ENCODE results near the gene LY6G5C.

The LY6G5C gene

DNA sequence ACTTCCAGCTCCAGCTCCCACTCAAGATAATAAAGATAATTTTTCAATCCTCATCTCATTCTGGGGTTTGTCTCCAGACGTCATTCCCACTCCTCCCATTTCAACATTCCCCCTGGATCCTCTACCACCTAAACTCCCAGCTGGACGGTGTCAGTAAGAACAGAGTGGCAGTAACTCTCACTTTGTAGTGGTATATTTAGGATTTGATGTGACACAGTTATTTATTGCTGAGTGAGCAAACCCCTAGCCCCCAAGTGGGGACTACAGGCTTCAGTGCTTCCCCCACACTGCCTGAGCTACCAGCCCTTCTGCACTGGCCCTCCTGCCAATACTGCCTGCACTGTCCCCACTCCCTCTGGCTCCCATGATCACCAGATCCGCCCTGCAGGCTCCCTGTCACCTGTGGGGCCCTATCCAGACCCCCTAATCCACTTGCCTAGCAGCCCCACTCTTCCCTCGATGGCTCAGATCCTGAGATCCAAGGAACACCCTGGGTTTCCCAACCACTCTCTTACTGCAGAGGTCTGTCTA, 22.6 kb downstream of the LY6G5C start:
- peaks cover 22 to 52% of the 10 kb centered on the region in 2 donors for H3K4me1 ChIP-seq (ENCODE audit: control insufficient read depth in 1 of 2, insufficient read depth in 2 of 2, low read length in 2 of 2)
- H3K27ac ChIP-seq (ENCODE audit: low read length) = no peak overlapping the region
- H3K4me3 ChIP-seq (ENCODE audit: low read depth in 1 of 2, low read length in 2 of 2) = peak overlapping the region in 1 of 2 donors; percentile 83
- no peaks in the 10 kb centered on the region for H3K9me3 ChIP-seq (ENCODE audit: control insufficient read depth in 1 of 2, low read length in 2 of 2)
- H3K27me3 ChIP-seq (ENCODE audit: low read depth, low read length) = no peaks in the 10 kb centered on the region
- H3K36me3 ChIP-seq (ENCODE audit: control insufficient read depth in 1 of 2, insufficient read depth in 2 of 2, low read length in 2 of 2) = peaks cover 16 to 34% of the 10 kb centered on the region in 2 donors

DNA sequence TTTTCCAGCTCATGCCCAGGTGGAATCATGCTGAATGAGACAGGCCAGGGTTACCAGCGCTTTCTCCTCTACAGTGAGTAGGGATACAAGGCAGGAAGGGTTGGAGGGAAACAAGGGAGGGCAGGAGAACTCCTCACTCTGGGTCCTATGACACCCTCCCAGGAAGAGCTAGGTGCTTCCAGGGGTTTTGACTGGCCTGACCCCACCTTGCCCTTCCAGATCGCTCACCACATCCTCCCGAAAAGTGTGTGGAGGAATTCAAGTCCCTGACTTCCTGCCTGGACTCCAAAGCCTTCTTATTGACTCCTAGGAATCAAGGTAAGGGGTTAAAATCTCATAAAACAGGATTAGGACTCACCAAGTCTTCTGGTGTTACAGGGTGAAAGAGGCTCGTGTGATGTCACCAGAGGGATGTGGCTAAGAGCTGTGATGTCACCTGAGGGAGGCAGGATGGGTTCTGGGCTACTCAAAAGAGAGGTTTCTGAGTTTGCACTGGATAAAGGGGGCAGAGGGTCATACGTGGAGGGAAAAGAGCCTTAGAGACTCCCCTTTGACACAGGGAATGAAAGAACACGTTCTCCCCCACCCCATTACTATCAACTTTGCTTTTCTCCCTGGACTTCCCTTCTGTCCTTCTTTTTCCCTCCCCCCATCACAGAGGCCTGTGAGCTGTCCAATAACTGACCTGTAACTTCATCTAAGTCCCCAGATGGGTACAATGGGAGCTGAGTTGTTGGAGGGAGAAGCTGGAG, 23.3 kb downstream of the LY6G5C start:
- Histone ChIP-seq H3K4me1 (ENCODE audit: control insufficient read depth in 1 of 2, insufficient read depth in 2 of 2, low read length in 2 of 2) (peaks cover 22 to 45% of the 10 kb centered on the region in 2 donors), H3K9me3 (ENCODE audit: control insufficient read depth in 1 of 2, low read length in 2 of 2) (no peaks in the 10 kb centered on the region), H3K27ac (ENCODE audit: low read length) (no peak overlapping the region), H3K4me3 (ENCODE audit: low read depth in 1 of 2, low read length in 2 of 2) (no peak overlapping the region), H3K27me3 (ENCODE audit: low read depth, low read length) (no peaks in the 10 kb centered on the region), H3K36me3 (ENCODE audit: control insufficient read depth in 1 of 2, insufficient read depth in 2 of 2, low read length in 2 of 2) (peaks cover 16 to 34% of the 10 kb centered on the region in 2 donors)

DNA sequence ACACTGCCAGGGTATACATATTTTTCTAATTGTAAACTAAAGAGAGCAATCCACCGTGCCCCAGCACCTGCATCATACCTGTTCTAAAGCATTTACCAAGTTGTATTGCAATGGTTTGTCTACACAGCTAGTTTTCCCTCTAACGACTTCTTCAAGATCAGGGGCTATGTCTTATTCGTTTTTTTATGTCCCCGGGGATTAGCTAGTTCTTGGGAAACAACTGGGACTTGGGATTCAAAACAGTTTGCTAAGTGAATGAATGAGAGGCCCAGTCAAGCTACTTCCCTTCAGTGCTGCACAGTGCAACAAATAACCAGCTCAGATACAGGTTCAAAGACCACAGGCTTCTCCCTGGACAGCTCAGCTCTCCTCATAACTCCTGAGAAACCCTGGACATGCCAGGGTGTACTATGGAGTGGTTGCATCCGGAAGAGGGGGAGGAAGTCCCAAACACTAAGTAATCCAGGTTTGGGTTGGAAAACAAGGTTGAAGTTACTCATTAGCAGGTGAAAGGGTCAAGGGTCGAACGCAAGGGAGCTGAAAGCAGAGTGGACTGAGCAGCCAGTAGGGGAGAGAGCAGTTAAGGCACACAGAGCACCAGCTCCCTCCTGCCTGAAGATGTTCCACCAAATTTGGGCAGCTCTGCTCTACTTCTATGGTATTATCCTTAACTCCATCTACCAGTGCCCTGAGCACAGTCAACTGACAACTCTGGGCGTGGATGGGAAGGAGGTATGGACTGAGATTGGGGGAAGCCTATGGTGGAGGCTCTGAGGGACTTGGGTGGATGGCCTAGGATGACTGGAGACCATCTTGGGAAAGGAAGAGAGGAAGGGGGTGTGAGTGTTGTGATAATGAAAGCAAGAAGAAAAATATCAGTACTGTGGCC, 25.3 kb downstream of the LY6G5C start, which contains the start of gene APOM:
Gene APOM, plus strand, starts transcription at position 546 of the 889 bp plus-strand sequence. Its CDS starts 73 bp downstream, at position 619.
- peaks cover 10 to 30% of the 10 kb centered on the region in 2 donors for H3K36me3 ChIP-seq (ENCODE audit: control insufficient read depth in 1 of 2, insufficient read depth in 2 of 2, low read length in 2 of 2)
- H3K4me1 ChIP-seq (ENCODE audit: control insufficient read depth in 1 of 2, insufficient read depth in 2 of 2, low read length in 2 of 2) = peaks cover 22 to 46% of the 10 kb centered on the region in 2 donors
- H3K27ac ChIP-seq (ENCODE audit: low read length) = no peak within 1 kb of the TSS
- H3K4me3 ChIP-seq (ENCODE audit: low read depth in 1 of 2, low read length in 2 of 2) = no peak within 1 kb of the TSS
- H3K27me3 ChIP-seq (ENCODE audit: low read depth, low read length) = no peaks in the 10 kb centered on the region
- no peaks in the 10 kb centered on the region for H3K9me3 ChIP-seq (ENCODE audit: control insufficient read depth in 1 of 2, low read length in 2 of 2)

DNA sequence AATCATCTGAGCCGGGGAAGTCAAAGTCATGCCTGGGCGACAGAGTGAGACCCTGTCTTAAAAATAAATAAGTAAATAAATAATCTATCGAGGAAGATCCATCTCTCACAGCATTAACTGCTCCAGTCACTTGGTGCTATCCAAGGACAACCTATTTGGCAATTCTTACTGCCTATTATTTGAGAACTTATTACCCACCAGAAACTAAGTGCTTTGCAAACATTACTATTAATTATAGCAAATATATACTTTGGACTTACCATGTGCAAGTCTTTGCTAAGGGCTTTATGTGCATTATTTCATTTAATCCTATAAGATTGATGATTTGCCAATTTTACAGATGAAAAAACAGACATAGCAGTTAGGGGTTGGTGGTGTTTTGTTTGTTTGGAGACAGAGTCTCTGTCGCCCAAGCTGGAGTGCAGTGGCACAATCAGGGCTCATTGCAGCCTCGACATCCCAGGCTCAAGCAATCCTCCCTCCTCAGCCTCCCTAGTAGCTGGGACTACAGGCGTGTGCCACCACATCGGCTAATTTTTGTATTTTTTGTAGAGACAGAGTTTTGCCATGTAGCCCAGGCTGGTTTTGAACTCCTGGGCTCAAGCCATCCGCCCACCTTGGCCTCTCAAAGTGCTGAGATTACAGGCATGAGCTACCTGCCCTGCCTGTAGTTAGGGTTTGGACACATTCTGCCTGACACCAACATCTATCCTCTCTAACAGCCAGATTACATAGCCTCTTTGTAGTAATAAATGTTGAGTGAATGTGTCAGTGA, 26.1 kb downstream of the LY6G5C start:
- no peak overlapping the region for H3K27ac ChIP-seq (ENCODE audit: low read length)
- H3K9me3 ChIP-seq (ENCODE audit: control insufficient read depth in 1 of 2, low read length in 2 of 2) = no peaks in the 10 kb centered on the region
- peaks cover 10 to 30% of the 10 kb centered on the region in 2 donors for H3K36me3 ChIP-seq (ENCODE audit: control insufficient read depth in 1 of 2, insufficient read depth in 2 of 2, low read length in 2 of 2)
- H3K4me3 ChIP-seq (ENCODE audit: low read depth in 1 of 2, low read length in 2 of 2) = no peak overlapping the region
- no peaks in the 10 kb centered on the region for H3K27me3 ChIP-seq (ENCODE audit: low read depth, low read length)
- peaks cover 25 to 48% of the 10 kb centered on the region in 2 donors for H3K4me1 ChIP-seq (ENCODE audit: control insufficient read depth in 1 of 2, insufficient read depth in 2 of 2, low read length in 2 of 2)

DNA sequence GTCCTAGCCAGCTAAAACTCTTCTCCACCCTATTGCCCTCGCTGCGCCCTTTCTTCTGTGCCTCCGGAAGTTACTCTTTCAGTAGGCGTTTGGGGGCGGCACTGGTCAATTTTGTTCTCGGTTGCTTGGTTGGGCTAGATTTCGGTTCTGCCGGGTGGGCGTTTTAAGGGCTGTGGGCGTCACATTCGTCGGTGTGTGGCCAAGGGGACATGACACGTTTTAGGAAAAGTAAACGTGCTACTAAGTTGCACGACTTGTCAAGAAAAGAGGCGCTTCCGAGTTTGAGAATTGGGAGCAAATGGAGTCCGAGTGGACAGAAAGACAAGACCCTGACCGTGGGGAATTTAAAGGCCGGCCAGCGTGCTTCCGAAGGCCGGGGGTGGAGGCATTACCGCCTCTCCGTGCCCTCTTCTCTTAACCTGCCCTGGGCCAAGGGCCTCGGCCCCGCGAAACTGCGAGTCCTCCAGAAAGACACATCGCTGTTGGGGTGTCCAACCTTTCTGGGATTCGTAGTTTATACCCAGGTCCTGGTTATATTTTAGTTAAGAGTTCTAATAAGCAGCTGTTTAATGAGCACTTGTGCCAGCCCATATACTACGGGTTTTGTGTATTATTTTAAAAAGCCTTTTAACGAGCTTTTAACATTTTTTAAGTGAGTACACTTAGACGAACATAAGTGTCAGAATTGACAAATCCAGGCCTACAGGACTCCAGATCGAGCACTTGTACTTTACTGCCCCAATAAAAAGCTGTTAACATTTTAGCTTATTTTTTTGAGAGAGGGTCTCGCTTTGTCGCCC, 27.7 kb downstream of the LY6G5C start:
- Histone ChIP-seq H3K36me3 (ENCODE audit: control insufficient read depth in 1 of 2, insufficient read depth in 2 of 2, low read length in 2 of 2) (peaks cover 23 to 47% of the 10 kb centered on the region in 2 donors), H3K4me3 (ENCODE audit: low read depth in 1 of 2, low read length in 2 of 2) (peak overlapping the region; percentile 77), H3K27me3 (ENCODE audit: low read depth, low read length) (no peaks in the 10 kb centered on the region), H3K9me3 (ENCODE audit: control insufficient read depth in 1 of 2, low read length in 2 of 2) (no peaks in the 10 kb centered on the region), H3K27ac (ENCODE audit: low read length) (peak overlapping the region; percentile 99), H3K4me1 (ENCODE audit: control insufficient read depth in 1 of 2, insufficient read depth in 2 of 2, low read length in 2 of 2) (peaks cover 10 to 32% of the 10 kb centered on the region in 2 donors)

DNA sequence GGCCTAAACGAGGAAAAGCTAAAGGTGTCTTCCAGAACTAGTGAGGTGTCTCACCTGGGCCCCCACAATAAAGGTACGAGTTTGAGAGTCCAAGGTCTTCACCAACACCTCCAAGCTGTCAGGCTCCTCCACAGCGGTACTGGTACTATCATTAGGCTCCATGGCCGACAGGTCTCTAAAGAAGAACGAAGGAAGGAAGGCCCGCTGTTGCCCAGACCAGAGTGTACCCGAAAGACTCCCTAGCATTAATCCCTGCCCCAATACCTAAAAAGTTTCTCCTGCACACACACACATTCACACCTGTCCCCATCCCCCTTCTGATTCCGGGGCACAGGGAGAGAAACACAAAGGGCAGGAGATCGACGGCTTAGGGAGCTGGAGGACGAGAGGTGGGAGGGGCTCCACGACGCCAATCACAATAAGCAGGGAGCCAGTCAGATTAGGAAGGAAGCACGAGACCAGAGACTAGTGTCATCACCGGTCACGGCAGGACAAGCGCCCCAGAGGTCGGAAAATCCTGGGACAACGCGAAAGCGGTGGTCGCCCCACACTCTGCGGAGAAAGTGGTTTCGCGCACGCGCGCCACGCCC, 29.2 kb downstream of the LY6G5C start:
- Histone ChIP-seq H3K4me3 (ENCODE audit: low read depth in 1 of 2, low read length in 2 of 2) (peak overlapping the region; percentile 77), H3K4me1 (ENCODE audit: control insufficient read depth in 1 of 2, insufficient read depth in 2 of 2, low read length in 2 of 2) (peaks cover 3 to 25% of the 10 kb centered on the region in 2 donors), H3K9me3 (ENCODE audit: control insufficient read depth in 1 of 2, low read length in 2 of 2) (no peaks in the 10 kb centered on the region), H3K27me3 (ENCODE audit: low read depth, low read length) (no peaks in the 10 kb centered on the region), H3K27ac (ENCODE audit: low read length) (peak overlapping the region; percentile 99), H3K36me3 (ENCODE audit: control insufficient read depth in 1 of 2, insufficient read depth in 2 of 2, low read length in 2 of 2) (peaks cover 25 to 51% of the 10 kb centered on the region in 2 donors)

DNA sequence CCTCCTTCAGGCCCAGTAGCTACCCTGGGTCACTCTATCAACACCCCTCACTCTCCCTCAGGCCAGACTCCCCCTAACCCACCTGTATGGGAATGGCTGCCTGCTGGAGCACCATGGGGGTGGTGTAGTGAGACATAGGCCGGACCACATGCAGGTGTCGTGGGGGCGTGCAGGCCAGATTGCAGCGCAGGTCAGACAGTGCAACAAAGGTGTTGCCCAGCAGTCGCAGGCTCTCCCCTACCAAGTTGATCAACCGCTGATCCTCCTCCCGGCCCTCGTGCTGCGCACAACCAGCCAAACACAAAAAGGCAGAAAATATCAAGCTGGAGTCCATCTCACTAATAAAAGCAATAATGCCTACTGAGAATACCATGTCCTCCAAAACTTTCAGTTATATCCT, 35.5 kb downstream of the LY6G5C start:
- Histone ChIP-seq H3K27ac (ENCODE audit: low read length) (no peak overlapping the region), H3K27me3 (ENCODE audit: low read depth, low read length) (no peaks in the 10 kb centered on the region), H3K4me3 (ENCODE audit: low read depth in 1 of 2, low read length in 2 of 2) (no peak overlapping the region), H3K36me3 (ENCODE audit: control insufficient read depth in 1 of 2, insufficient read depth in 2 of 2, low read length in 2 of 2) (peaks cover 75 to 89% of the 10 kb centered on the region in 2 donors), H3K9me3 (ENCODE audit: control insufficient read depth in 1 of 2, low read length in 2 of 2) (no peaks in the 10 kb centered on the region), H3K4me1 (ENCODE audit: control insufficient read depth in 1 of 2, insufficient read depth in 2 of 2, low read length in 2 of 2) (peaks cover 3% of the 10 kb centered on the region in 2 donors)

DNA sequence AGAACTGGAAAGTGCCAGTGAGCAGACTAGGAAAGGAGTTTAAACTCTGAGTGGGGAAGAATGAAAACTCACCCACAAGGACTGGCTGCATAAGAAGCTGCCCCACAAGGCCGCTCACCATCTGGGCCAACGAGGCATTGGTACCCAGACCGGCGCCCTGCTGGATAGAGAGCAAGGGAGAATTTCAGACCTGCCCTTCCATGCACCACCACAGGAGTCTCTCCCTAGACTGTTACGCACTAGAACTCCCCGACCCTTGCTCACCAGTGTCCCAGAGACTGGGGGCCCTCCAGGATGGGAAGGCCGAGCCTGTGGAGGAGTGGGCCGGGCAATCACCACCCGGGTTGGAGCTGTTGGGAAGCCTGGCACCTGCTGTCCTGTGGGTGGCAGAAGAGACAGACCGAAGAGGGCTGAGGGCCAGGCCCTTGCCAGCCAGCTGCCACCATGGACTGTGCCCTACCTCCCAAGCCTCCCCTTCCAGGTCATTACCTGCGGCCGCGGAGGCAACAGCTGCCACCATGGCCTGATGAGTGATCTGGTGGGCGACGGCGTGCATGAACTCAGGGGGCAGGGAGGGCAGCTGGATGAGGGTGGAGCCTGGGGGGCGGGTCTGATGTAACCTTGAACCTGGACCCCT, 36.9 kb downstream of the LY6G5C start:
- Histone ChIP-seq H3K36me3 (ENCODE audit: control insufficient read depth in 1 of 2, insufficient read depth in 2 of 2, low read length in 2 of 2) (peaks cover 82 to 95% of the 10 kb centered on the region in 2 donors), H3K27me3 (ENCODE audit: low read depth, low read length) (no peaks in the 10 kb centered on the region), H3K27ac (ENCODE audit: low read length) (no peak overlapping the region), H3K4me3 (ENCODE audit: low read depth in 1 of 2, low read length in 2 of 2) (no peak overlapping the region), H3K4me1 (ENCODE audit: control insufficient read depth in 1 of 2, insufficient read depth in 2 of 2, low read length in 2 of 2) (no peaks in the 10 kb centered on the region), H3K9me3 (ENCODE audit: control insufficient read depth in 1 of 2, low read length in 2 of 2) (no peaks in the 10 kb centered on the region)

DNA sequence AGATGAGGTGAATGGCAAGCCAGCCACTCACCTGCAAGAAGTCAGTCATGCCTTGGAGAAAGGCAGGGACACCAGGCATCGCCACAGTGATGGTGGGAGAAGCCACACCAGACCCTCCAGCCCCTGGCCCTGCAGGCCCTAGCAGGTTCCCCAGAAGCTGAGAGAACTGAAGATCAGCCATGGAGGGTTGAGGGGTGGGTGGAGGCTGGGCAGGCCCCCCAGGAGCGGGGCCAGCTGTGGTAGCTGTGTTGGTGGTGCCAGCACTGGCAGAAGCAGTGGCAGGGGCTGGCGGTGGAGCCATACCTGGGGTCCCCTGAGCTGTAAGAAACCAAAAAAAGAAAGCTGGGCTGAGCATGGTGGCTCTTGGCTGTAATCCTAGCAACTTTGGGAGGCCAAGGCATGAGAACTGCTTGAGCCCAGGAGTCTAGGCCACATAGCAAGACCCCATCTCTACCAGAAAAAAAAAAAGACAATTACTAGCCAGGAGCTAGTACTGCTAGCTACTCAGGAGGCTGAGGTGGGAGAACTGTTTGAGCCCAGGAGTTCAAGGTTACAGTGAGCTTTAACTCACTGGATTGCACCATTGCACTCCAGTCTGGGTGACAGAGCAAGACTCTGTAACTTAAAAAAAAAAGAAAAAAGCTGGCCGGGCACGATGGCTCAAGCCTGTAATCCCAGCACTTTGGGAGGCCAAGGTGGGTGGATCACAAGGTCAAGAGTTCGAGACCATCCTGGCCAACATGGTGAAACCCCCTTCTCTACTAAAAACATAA, 37.9 kb downstream of the LY6G5C start:
- Histone ChIP-seq H3K27ac (ENCODE audit: low read length) (no peak overlapping the region), H3K4me1 (ENCODE audit: control insufficient read depth in 1 of 2, insufficient read depth in 2 of 2, low read length in 2 of 2) (no peaks in the 10 kb centered on the region), H3K36me3 (ENCODE audit: control insufficient read depth in 1 of 2, insufficient read depth in 2 of 2, low read length in 2 of 2) (peaks cover 72 to 95% of the 10 kb centered on the region in 2 donors)

More for the DNA sequence above, 37.9 kb downstream of the LY6G5C start:
- H3K27me3 ChIP-seq (ENCODE audit: low read depth, low read length) = no peaks in the 10 kb centered on the region
- H3K9me3 ChIP-seq (ENCODE audit: control insufficient read depth in 1 of 2, low read length in 2 of 2) = no peaks in the 10 kb centered on the region
- no peak overlapping the region for H3K4me3 ChIP-seq (ENCODE audit: low read depth in 1 of 2, low read length in 2 of 2)
